ENCODE measurements around the gene ZAR1.

DNA sequence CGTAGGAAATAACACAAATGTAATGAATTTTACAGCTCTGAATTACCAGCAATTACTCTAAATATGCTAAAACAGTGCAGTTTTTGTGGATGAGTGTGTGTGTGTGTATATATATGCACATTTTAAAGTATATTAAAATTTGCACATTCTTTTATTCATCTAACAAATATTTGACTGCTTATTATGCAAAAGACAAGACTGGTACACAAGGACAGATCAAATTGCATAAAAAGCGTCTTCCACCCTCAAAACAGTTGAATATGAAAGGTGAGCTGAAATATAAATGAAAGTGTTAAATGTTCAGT is 13.9 kb downstream of the ZAR1 start:
- TF ChIP-seq EP300 (IDR thresholded peaks at IDR 0.05; ENCODE audit: borderline replicate concordance) (no peak), FOXM1 (IDR thresholded peaks at IDR 0.05; ENCODE audit: borderline replicate concordance, low read depth) (no peak), CREB1 (IDR thresholded peaks at IDR 0.05; ENCODE audit: low read depth) (no peak)
- TF ChIP-seq, protein P1, sequence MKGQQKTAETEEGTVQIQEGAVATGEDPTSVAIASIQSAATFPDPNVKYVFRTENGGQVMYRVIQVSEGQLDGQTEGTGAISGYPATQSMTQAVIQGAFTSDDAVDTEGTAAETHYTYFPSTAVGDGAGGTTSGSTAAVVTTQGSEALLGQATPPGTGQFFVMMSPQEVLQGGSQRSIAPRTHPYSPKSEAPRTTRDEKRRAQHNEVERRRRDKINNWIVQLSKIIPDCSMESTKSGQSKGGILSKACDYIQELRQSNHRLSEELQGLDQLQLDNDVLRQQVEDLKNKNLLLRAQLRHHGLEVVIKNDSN (IDR thresholded peaks at IDR 0.05), result no peak
- TF ChIP-seq, protein P2, sequence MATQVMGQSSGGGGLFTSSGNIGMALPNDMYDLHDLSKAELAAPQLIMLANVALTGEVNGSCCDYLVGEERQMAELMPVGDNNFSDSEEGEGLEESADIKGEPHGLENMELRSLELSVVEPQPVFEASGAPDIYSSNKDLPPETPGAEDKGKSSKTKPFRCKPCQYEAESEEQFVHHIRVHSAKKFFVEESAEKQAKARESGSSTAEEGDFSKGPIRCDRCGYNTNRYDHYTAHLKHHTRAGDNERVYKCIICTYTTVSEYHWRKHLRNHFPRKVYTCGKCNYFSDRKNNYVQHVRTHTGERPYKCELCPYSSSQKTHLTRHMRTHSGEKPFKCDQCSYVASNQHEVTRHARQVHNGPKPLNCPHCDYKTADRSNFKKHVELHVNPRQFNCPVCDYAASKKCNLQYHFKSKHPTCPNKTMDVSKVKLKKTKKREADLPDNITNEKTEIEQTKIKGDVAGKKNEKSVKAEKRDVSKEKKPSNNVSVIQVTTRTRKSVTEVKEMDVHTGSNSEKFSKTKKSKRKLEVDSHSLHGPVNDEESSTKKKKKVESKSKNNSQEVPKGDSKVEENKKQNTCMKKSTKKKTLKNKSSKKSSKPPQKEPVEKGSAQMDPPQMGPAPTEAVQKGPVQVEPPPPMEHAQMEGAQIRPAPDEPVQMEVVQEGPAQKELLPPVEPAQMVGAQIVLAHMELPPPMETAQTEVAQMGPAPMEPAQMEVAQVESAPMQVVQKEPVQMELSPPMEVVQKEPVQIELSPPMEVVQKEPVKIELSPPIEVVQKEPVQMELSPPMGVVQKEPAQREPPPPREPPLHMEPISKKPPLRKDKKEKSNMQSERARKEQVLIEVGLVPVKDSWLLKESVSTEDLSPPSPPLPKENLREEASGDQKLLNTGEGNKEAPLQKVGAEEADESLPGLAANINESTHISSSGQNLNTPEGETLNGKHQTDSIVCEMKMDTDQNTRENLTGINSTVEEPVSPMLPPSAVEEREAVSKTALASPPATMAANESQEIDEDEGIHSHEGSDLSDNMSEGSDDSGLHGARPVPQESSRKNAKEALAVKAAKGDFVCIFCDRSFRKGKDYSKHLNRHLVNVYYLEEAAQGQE (IDR thresholded peaks at IDR 0.05; ENCODE audit: low read depth), result no peak

All from Ishikawa (cell line).